ENCODE data around the gene METTL21A.
"Not testable (repeated sequence)": the region's sequence is repeated elsewhere in the genome, so short reads cannot be mapped to it uniquely, and the experiment has no call there.

METTL21A gene

DNA sequence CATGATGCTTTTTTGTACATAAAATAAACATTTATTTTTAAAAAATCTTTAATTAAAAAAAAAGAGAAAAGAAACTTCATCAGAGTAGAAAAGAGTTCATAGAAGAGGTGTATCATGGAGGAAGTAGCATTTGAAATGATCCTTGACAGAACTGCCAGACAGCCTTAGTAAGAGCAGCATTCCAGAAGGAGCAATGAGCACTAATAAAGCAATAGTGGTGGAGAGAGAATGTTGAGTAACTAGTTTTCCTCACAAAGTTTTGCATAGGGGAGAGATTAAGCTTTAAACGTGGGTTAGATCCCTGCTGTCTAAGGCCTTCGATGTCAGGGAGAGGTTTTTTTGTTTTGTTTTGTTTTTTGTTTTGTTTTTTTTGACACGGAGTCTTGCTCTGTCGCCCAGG is 29.8 kb upstream of the METTL21A start:
- Histone ChIP-seq H3K36me3 (ENCODE audit: control insufficient read depth, low read length) (no peaks in the 10 kb centered on the region), H3K27ac (ENCODE audit: low read depth, low read length) (peak overlapping the region; percentile 25; the same call in 1 of the 2 replicates), H3K9me2 (replicated peaks; ENCODE audit: control insufficient read depth, low read length) (no peaks in the 10 kb centered on the region), H3K4me1 (ENCODE audit: control insufficient read depth, low read length) (peaks cover 52% of the 10 kb centered on the region), H4K20me1 (ENCODE audit: control insufficient read depth, insufficient read depth, low read depth, low read length) (no peaks in the 10 kb centered on the region), H3K4me2 (ENCODE audit: low read length) (peak overlapping the region; percentile 79), H3K9me3 (ENCODE audit: control insufficient read depth, insufficient read depth, low read length) (no peaks in the 10 kb centered on the region), H3F3A (ENCODE audit: control insufficient read depth, insufficient read depth) (peaks cover 21% of the 10 kb centered on the region), H3K4me3 (ENCODE audit: low read length) (peak overlapping the region; percentile 48), H3K27me3 (ENCODE audit: control insufficient read depth, low read length) (no peaks in the 10 kb centered on the region), H3K79me2 (ENCODE audit: control insufficient read depth, low read length) (no peaks in the 10 kb centered on the region)
- TF ChIP-seq EZH2phosphoT487 (IDR thresholded peaks at IDR 0.05; ENCODE audit: borderline replicate concordance, low read length): no peak
- no peak for TF ChIP-seq CTCF (IDR thresholded peaks at IDR 0.05; ENCODE audit: low read depth, low read length, poor library complexity, severe bottlenecking)

DNA sequence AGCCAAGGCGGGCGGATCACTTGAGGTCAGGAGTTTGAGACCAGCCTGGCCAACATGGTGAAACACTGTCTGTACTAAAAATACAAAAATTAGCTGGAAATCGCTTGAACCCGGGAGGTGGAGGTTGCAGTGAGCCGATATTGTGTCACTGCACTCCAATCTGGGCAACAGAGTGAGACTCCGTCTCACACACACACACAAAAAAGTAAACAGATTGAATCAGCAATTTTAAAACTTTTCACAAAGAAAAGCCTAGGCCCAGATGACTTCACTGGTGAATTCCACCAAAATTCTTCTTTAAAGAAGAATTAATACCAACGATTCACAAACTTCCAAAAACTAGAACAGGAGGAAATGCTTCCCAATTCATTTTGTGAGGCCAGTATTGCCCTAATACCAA is 21.4 kb upstream of the METTL21A start:
- not testable (repeated sequence) for H3K79me2 ChIP-seq (ENCODE audit: control insufficient read depth, low read length); H3F3A ChIP-seq (ENCODE audit: control insufficient read depth, insufficient read depth); H3K4me3 ChIP-seq (ENCODE audit: low read length); H3K4me2 ChIP-seq (ENCODE audit: low read length); H3K4me1 ChIP-seq (ENCODE audit: control insufficient read depth, low read length); H4K20me1 ChIP-seq (ENCODE audit: control insufficient read depth, insufficient read depth, low read depth, low read length); H3K9me2 ChIP-seq (replicated peaks; ENCODE audit: control insufficient read depth, low read length); H3K27ac ChIP-seq (ENCODE audit: low read depth, low read length); H3K9me3 ChIP-seq (ENCODE audit: control insufficient read depth, insufficient read depth, low read length); H3K36me3 ChIP-seq (ENCODE audit: control insufficient read depth, low read length); H3K27me3 ChIP-seq (ENCODE audit: control insufficient read depth, low read length)

GRCh38 chr2:207643892-207644291 is 18.7 kb upstream of the METTL21A start:
- peaks cover 17% of the 10 kb centered on the region for H3K9me3 ChIP-seq (ENCODE audit: control insufficient read depth, insufficient read depth, low read length)
- no peaks in the 10 kb centered on the region for H3K4me1 ChIP-seq (ENCODE audit: control insufficient read depth, low read length)
- no peak overlapping the region for H3K27ac ChIP-seq (ENCODE audit: low read depth, low read length)
- no peaks in the 10 kb centered on the region for H3K9me2 ChIP-seq (replicated peaks; ENCODE audit: control insufficient read depth, low read length)
- H3K4me2 ChIP-seq (ENCODE audit: low read length): no peak overlapping the region
- H3K79me2 ChIP-seq (ENCODE audit: control insufficient read depth, low read length): no peaks in the 10 kb centered on the region
- no peak for TF ChIP-seq CTCF (IDR thresholded peaks at IDR 0.05; ENCODE audit: low read depth, low read length, poor library complexity, severe bottlenecking)
- no peak for TF ChIP-seq EZH2phosphoT487 (IDR thresholded peaks at IDR 0.05; ENCODE audit: borderline replicate concordance, low read length)
- H3F3A ChIP-seq (ENCODE audit: control insufficient read depth, insufficient read depth): peaks cover 4% of the 10 kb centered on the region
- H3K36me3 ChIP-seq (ENCODE audit: control insufficient read depth, low read length): no peaks in the 10 kb centered on the region
- H3K27me3 ChIP-seq (ENCODE audit: control insufficient read depth, low read length): no peaks in the 10 kb centered on the region
- no peaks in the 10 kb centered on the region for H4K20me1 ChIP-seq (ENCODE audit: control insufficient read depth, insufficient read depth, low read depth, low read length)
- no peak overlapping the region for H3K4me3 ChIP-seq (ENCODE audit: low read length)

DNA sequence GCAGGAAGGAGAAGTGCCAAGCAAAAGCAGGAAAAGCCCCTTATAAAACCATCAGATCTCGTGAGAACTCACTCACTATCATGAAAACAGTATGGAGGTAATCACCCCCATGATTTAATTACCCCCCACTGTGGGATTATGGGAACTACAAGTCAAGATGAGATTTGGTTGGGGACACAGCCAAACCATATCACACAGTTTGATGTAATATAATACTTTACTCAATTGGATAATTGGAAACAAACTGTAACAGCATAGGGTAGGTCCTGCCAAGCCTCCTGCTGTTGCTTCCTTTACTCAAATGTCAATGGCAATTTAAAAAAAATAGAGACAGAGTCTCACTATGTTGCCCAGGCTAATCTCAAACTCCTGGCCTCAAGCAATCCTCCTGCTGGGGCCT is 15.5 kb upstream of the METTL21A start:
- H4K20me1 ChIP-seq (ENCODE audit: control insufficient read depth, insufficient read depth, low read depth, low read length): no peaks in the 10 kb centered on the region
- no peak overlapping the region for H3K4me2 ChIP-seq (ENCODE audit: low read length)
- H3K9me2 ChIP-seq (replicated peaks; ENCODE audit: control insufficient read depth, low read length): no peaks in the 10 kb centered on the region
- no peaks in the 10 kb centered on the region for H3K36me3 ChIP-seq (ENCODE audit: control insufficient read depth, low read length)
- H3K9me3 ChIP-seq (ENCODE audit: control insufficient read depth, insufficient read depth, low read length): peaks cover 17% of the 10 kb centered on the region
- peaks cover 16% of the 10 kb centered on the region for H3K4me1 ChIP-seq (ENCODE audit: control insufficient read depth, low read length)
- no peak overlapping the region for H3K27ac ChIP-seq (ENCODE audit: low read depth, low read length)
- no peak for TF ChIP-seq CTCF (IDR thresholded peaks at IDR 0.05; ENCODE audit: low read depth, low read length, poor library complexity, severe bottlenecking)
- no peak for TF ChIP-seq EZH2phosphoT487 (IDR thresholded peaks at IDR 0.05; ENCODE audit: borderline replicate concordance, low read length)
- H3K4me3 ChIP-seq (ENCODE audit: low read length): no peak overlapping the region
- no peaks in the 10 kb centered on the region for H3F3A ChIP-seq (ENCODE audit: control insufficient read depth, insufficient read depth)
- H3K79me2 ChIP-seq (ENCODE audit: control insufficient read depth, low read length): no peaks in the 10 kb centered on the region
- H3K27me3 ChIP-seq (ENCODE audit: control insufficient read depth, low read length): no peaks in the 10 kb centered on the region

All from DOHH2 (cell line).